ENCODE results near the gene SRXN1. TPM values are rescaled to one million over a fixed set of nuclear protein-coding genes. Genes with fewer than 3 reads are reported as not detected.

SRXN1 gene
- total and polyA plus RNA-seq, 2 donors (not counting 1 experiment from before 2014, with no cell fraction given), result 50.5 to 91.2 TPM

GRCh38 chr20:631101-631500, 21.9 kb downstream of the SRXN1 start:
- DNase-seq (ENCODE audit: low read depth in 2 of 2), result no peak
- TF ChIP-seq EZH2 (IDR thresholded peaks at IDR 0.05; ENCODE audit: low read length, missing control alignments), result no peak
- no peak for TF ChIP-seq CTCF (conservative IDR thresholded peaks at IDR 0.05 in 1 of 2, IDR thresholded peaks at IDR 0.05 in 1 of 2; ENCODE audit: low read depth in 1 of 2, low read length in 2 of 2)
- H3K36me3 ChIP-seq (ENCODE audit: control insufficient read depth, insufficient read depth, low read length), result no peaks in the 10 kb centered on the region
- H3K9me3 ChIP-seq (ENCODE audit: control insufficient read depth, insufficient read depth, low read depth, low read length), result no peaks in the 10 kb centered on the region
- no peak overlapping the region for H3K9ac ChIP-seq (ENCODE audit: insufficient read depth, low read length)
- H4K20me1 ChIP-seq (ENCODE audit: control insufficient read depth, extremely low read depth, insufficient read depth, low read length), result no peaks in the 10 kb centered on the region
- no peak overlapping the region for H2AFZ ChIP-seq (ENCODE audit: low read length)
- H3K4me3 ChIP-seq (replicated peaks in 1 of 4; ENCODE audit: control extremely low read depth in 1 of 4, insufficient read depth in 1 of 4, low read depth in 3 of 4, low read length in 4 of 4), result no peak overlapping the region
- peaks cover 17% of the 10 kb centered on the region for H3K27me3 ChIP-seq (ENCODE audit: control insufficient read depth, insufficient read depth, low read length)
- H3K79me2 ChIP-seq (ENCODE audit: control insufficient read depth, insufficient read depth, low read length), result no peaks in the 10 kb centered on the region
- H3K4me1 ChIP-seq (ENCODE audit: control insufficient read depth, extremely low read depth, insufficient read depth, low read length), result no peaks in the 10 kb centered on the region
- H3K27ac ChIP-seq (ENCODE audit: insufficient read depth, low read length), result no peak overlapping the region
- H3K4me2 ChIP-seq (ENCODE audit: extremely low read depth, insufficient read depth, low read length), result no peak overlapping the region

- no peak for DNase-seq (ENCODE audit: low read depth in 2 of 2)
- H4K20me1 ChIP-seq (ENCODE audit: control insufficient read depth, extremely low read depth, insufficient read depth, low read length), result no peaks in the 10 kb centered on the region
- no peak for TF ChIP-seq EZH2 (IDR thresholded peaks at IDR 0.05; ENCODE audit: low read length, missing control alignments)
- TF ChIP-seq CTCF (conservative IDR thresholded peaks at IDR 0.05 in 1 of 2, IDR thresholded peaks at IDR 0.05 in 1 of 2; ENCODE audit: low read depth in 1 of 2, low read length in 2 of 2), result no peak
- H3K27me3 ChIP-seq (ENCODE audit: control insufficient read depth, insufficient read depth, low read length), result peaks cover 10% of the 10 kb centered on the region
- H3K36me3 ChIP-seq (ENCODE audit: control insufficient read depth, insufficient read depth, low read length), result no peaks in the 10 kb centered on the region
- no peak overlapping the region for H3K4me3 ChIP-seq (replicated peaks in 1 of 4; ENCODE audit: control extremely low read depth in 1 of 4, insufficient read depth in 1 of 4, low read depth in 3 of 4, low read length in 4 of 4)
- H3K4me2 ChIP-seq (ENCODE audit: extremely low read depth, insufficient read depth, low read length), result no peak overlapping the region
- H3K9ac ChIP-seq (ENCODE audit: insufficient read depth, low read length), result no peak overlapping the region
- no peaks in the 10 kb centered on the region for H3K79me2 ChIP-seq (ENCODE audit: control insufficient read depth, insufficient read depth, low read length)
- no peaks in the 10 kb centered on the region for H3K9me3 ChIP-seq (ENCODE audit: control insufficient read depth, insufficient read depth, low read depth, low read length)
- H2AFZ ChIP-seq (ENCODE audit: low read length), result no peak overlapping the region
- H3K4me1 ChIP-seq (ENCODE audit: control insufficient read depth, extremely low read depth, insufficient read depth, low read length), result no peaks in the 10 kb centered on the region
- no peak overlapping the region for H3K27ac ChIP-seq (ENCODE audit: insufficient read depth, low read length)
Observed at GRCh38 chr20:626579-626978, 26.4 kb downstream of the SRXN1 start.

- Histone ChIP-seq H3K9me3 (ENCODE audit: control insufficient read depth, insufficient read depth, low read depth, low read length) (no peaks in the 10 kb centered on the region), H2AFZ (ENCODE audit: low read length) (no peak overlapping the region), H3K27me3 (ENCODE audit: control insufficient read depth, insufficient read depth, low read length) (peaks cover 10% of the 10 kb centered on the region), H3K79me2 (ENCODE audit: control insufficient read depth, insufficient read depth, low read length) (no peaks in the 10 kb centered on the region), H3K4me3 (replicated peaks in 1 of 4; ENCODE audit: control extremely low read depth in 1 of 4, insufficient read depth in 1 of 4, low read depth in 3 of 4, low read length in 4 of 4) (no peak overlapping the region), H4K20me1 (ENCODE audit: control insufficient read depth, extremely low read depth, insufficient read depth, low read length) (no peaks in the 10 kb centered on the region), H3K36me3 (ENCODE audit: control insufficient read depth, insufficient read depth, low read length) (no peaks in the 10 kb centered on the region), H3K9ac (ENCODE audit: insufficient read depth, low read length) (no peak overlapping the region), H3K4me2 (ENCODE audit: extremely low read depth, insufficient read depth, low read length) (no peak overlapping the region), H3K27ac (ENCODE audit: insufficient read depth, low read length) (no peak overlapping the region), H3K4me1 (ENCODE audit: control insufficient read depth, extremely low read depth, insufficient read depth, low read length) (no peaks in the 10 kb centered on the region)
- no peak for DNase-seq (ENCODE audit: low read depth in 2 of 2)
- TF ChIP-seq EZH2 (IDR thresholded peaks at IDR 0.05; ENCODE audit: low read length, missing control alignments) (no peak), CTCF (conservative IDR thresholded peaks at IDR 0.05 in 1 of 2, IDR thresholded peaks at IDR 0.05 in 1 of 2; ENCODE audit: low read depth in 1 of 2, low read length in 2 of 2) (no peak)
Observed at GRCh38 chr20:625360-625932, 27.6 kb downstream of the SRXN1 start.
